Fibroblast of skin of right biceps (primary cell): Measurements from ENCODE around the gene PDZRN4.
A peak's percentile ranks its signal among the peaks of the same experiment; 100 is the strongest.
"Not testable (repeated sequence)": the region's sequence is repeated elsewhere in the genome, so short reads cannot be mapped to it uniquely, and the experiment has no call there.

Source experiments
- DNase-seq: peaks from one replicate; pipeline ENCODE4 v3.0.0-alpha.2; 2013

Gene PDZRN4

GRCh38 chr12:41514907-41515306 is 326.8 kb downstream of the PDZRN4 start:
- no peak for DNase-seq

- DNase-seq, result no peak
These were observed 327.8 kb downstream of the PDZRN4 start for GRCh38 chr12:41515953-41516352.

- DNase-seq, result no peak
These were observed 332.7 kb downstream of the PDZRN4 start for GRCh38 chr12:41520869-41521268.

- DNase-seq, result peak; percentile 90
These were observed 333.8 kb downstream of the PDZRN4 start for GRCh38 chr12:41521872-41522379.

- DNase-seq, result no peak
These were observed 338.9 kb downstream of the PDZRN4 start for GRCh38 chr12:41527062-41527461.

- no peak for DNase-seq
These were observed 339.5 kb downstream of the PDZRN4 start for GRCh38 chr12:41527534-41528116.

GRCh38 chr12:41528874-41529273 is 340.8 kb downstream of the PDZRN4 start:
- DNase-seq, result no peak

GRCh38 chr12:41530441-41530840 is 342.3 kb downstream of the PDZRN4 start:
- no peak for DNase-seq

GRCh38 chr12:41531147-41531829 is 343.2 kb downstream of the PDZRN4 start:
- no peak for DNase-seq

GRCh38 chr12:41532072-41532471 is 344.0 kb downstream of the PDZRN4 start:
- DNase-seq, result no peak

GRCh38 chr12:41536813-41537490 is 348.8 kb downstream of the PDZRN4 start:
- DNase-seq, result no peak

- no peak for DNase-seq
These were observed 349.4 kb downstream of the PDZRN4 start for GRCh38 chr12:41537522-41537921.

GRCh38 chr12:41545761-41546160 is 357.6 kb downstream of the PDZRN4 start:
- no peak for DNase-seq

GRCh38 chr12:41547071-41547470 is 359.0 kb downstream of the PDZRN4 start:
- DNase-seq, result not testable (repeated sequence)

- no peak for DNase-seq
These were observed 360.8 kb downstream of the PDZRN4 start for GRCh38 chr12:41548926-41549325.

GRCh38 chr12:41552588-41552987 is 364.5 kb downstream of the PDZRN4 start:
- DNase-seq, result peak; percentile 25

GRCh38 chr12:41556176-41556575 is 368.1 kb downstream of the PDZRN4 start:
- DNase-seq, result no peak

- no peak for DNase-seq
These were observed 369.2 kb downstream of the PDZRN4 start for GRCh38 chr12:41557344-41557743.

- DNase-seq, result no peak
These were observed 370.6 kb downstream of the PDZRN4 start for GRCh38 chr12:41558671-41559070.

- DNase-seq, result no peak
These were observed 374.9 kb downstream of the PDZRN4 start for GRCh38 chr12:41563051-41563450.

- DNase-seq, result no peak
These were observed 376.7 kb downstream of the PDZRN4 start for GRCh38 chr12:41564816-41565215.

- DNase-seq, result no peak
These were observed 378.6 kb downstream of the PDZRN4 start for GRCh38 chr12:41566703-41567102.

GRCh38 chr12:41573445-41573844 is 385.3 kb downstream of the PDZRN4 start:
- DNase-seq, result no peak

- DNase-seq, result no peak
These were observed 388.8 kb downstream of the PDZRN4 start for GRCh38 chr12:41576925-41577324.
